Prostate gland (tissue), 2 donors: ENCODE data around the gene TBC1D30.

Experiments used
- CTCF ChIP-seq, 4 experiments: fragments of 200-600 bp in 2 of 4; fragments of 450-650 bp in 2 of 4; sonication (generic) in 2 of 4; IDR thresholded peaks; 1 replicate in 3 of 4; 2 replicates in 1 of 4; pipeline ENCODE4 v1.5.1; 2016 to 2019; ENCODE audit warnings: antibody characterized with exemption in 4 of 4, mild to moderate bottlenecking in 2 of 4, moderate library complexity in 2 of 4
- POLR2A ChIP-seq: fragments of 450-650 bp; IDR thresholded peaks from one replicate; pipeline ENCODE4 v1.6.1; 2016; ENCODE audit warnings: antibody characterized with exemption, mild to moderate bottlenecking
- POLR2AphosphoS5 ChIP-seq: sonication (generic); formaldehyde crosslinking; IDR thresholded peaks from one replicate; pipeline ENCODE4 v1.6.1; 2017; ENCODE audit warnings: antibody characterized with exemption

GRCh38 chr12:64883264-64884163 lies 59.1 kb downstream of the TBC1D30 start:
- TF ChIP-seq CTCF (IDR thresholded peaks at IDR 0.05) (no peak), POLR2AphosphoS5 (no peak), POLR2A (no peak)
